ENCODE measurements around the gene ZNF267.

GRCh38 chr16:31869511-31870201, 4.0 kb upstream of the ZNF267 start:
- TF ChIP-seq, protein P1, sequence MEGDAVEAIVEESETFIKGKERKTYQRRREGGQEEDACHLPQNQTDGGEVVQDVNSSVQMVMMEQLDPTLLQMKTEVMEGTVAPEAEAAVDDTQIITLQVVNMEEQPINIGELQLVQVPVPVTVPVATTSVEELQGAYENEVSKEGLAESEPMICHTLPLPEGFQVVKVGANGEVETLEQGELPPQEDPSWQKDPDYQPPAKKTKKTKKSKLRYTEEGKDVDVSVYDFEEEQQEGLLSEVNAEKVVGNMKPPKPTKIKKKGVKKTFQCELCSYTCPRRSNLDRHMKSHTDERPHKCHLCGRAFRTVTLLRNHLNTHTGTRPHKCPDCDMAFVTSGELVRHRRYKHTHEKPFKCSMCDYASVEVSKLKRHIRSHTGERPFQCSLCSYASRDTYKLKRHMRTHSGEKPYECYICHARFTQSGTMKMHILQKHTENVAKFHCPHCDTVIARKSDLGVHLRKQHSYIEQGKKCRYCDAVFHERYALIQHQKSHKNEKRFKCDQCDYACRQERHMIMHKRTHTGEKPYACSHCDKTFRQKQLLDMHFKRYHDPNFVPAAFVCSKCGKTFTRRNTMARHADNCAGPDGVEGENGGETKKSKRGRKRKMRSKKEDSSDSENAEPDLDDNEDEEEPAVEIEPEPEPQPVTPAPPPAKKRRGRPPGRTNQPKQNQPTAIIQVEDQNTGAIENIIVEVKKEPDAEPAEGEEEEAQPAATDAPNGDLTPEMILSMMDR (IDR thresholded peaks at IDR 0.05; ENCODE audit: low read depth, low read length, poor library complexity, severe bottlenecking) = no peak
- no peak for TF ChIP-seq EZH2phosphoT487 (IDR thresholded peaks at IDR 0.05; ENCODE audit: borderline replicate concordance, low read length)
